ENCODE results near the gene HIF1AN.

DNA sequence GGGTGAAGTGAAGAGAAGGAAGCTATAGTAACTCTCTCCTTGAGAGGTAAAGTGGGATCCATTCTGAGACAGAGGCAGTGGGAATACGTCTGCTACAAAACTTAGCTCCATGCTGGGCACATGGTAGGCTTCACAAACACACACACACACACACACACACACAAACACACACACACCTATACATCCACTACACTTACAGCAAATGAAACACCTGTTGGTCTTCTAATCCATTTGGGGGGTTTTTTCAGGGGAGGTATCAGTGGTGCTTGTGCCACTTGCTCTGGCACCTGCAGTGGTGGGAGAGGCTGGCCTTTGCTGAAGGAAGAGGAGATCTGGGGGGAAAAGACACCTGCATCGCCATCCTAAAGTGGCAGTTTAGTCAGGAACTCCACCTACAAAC, 30.6 kb upstream of the HIF1AN start:
- no peak for TF ChIP-seq POLR2AphosphoS5 (IDR thresholded peaks at IDR 0.05; ENCODE audit: low read depth, low read length)
- no peak for TF ChIP-seq POLR2A (IDR thresholded peaks at IDR 0.05; ENCODE audit: low read depth, low read length)
- no peak for TF ChIP-seq TAF1 (IDR thresholded peaks at IDR 0.05; ENCODE audit: borderline replicate concordance, low read depth, low read length)
